ENCODE data around the gene RNF14.

GRCh38 chr5:141948812-141949211 is 20.1 kb upstream of the RNF14 start:
- no peak for TF ChIP-seq POLR2A (IDR thresholded peaks at IDR 0.05)
- no peak for TF ChIP-seq CTCF (IDR thresholded peaks at IDR 0.05)
